GM12878 (cell line): ENCODE results near the gene GRK5. TPM values are rescaled to one million over a fixed set of nuclear protein-coding genes. Genes with fewer than 3 reads are reported as not detected.

Source experiments
- ATAC-seq: fragments of 200-7000 bp; cut with Tn5 transposase; 3 replicates; pipeline ENCODE4 v1.9.1; 2020; ENCODE audit warnings: mild to moderate bottlenecking, moderate library complexity
- BruUV-seq: library from RNA; stranded (reverse); fragments of 400-500 nt; replicated peaks from 2 replicates; lab custom pipeline; 2021; lab: Mats Ljungman, UMichigan
- CTCF ChIA-PET: fragments of 300-600 bp; sonication (Branson Sonifier 250); formaldehyde crosslinking; extraction: SDS; loops from one replicate; lab custom pipeline; 2021; ENCODE audit warnings: inconsistent platforms; lab: Yijun Ruan, JAX
- POLR2A ChIA-PET: fragments of 350-600 bp; formaldehyde crosslinking; extraction: SDS; loops from one replicate; lab custom pipeline; 2021; ENCODE audit warnings: inconsistent platforms; lab: Charles Lee
- RAD21 ChIA-PET: fragments of 300-600 bp; sonication (Branson Sonifier 250); formaldehyde crosslinking; loops from one replicate; lab custom pipeline; 2023; ENCODE audit warnings: antibody characterized with exemption; ENCODE audit not compliant: unreplicated experiment; lab: Charles Lee
- SMC1A ChIA-PET: fragments of 300-600 bp; sonication (Branson Sonifier 250); formaldehyde crosslinking; loops from one replicate; lab custom pipeline; 2023; ENCODE audit not compliant: unreplicated experiment, uncharacterized antibody; lab: Charles Lee
- DNase-seq: peaks from one replicate; pipeline ENCODE4 v3.0.0-alpha.2; 2011; ENCODE audit warnings: low read depth, low spot score
- FAIRE-seq: peaks from 3 replicates; lab custom pipeline; 2011; peaks lifted over from hg19 to GRCh38; lab: Jason Lieb, UNC
- H2AFZ ChIP-seq: 2 replicates; pipeline ENCODE4 v1.6.0; 2011; ENCODE audit warnings: low read depth, low read length, control low read depth; ENCODE audit not compliant: control insufficient read depth
- H3K27ac ChIP-seq: 2 replicates; pipeline ENCODE4 v1.5.1; 2011; ENCODE audit warnings: control low read depth; ENCODE audit not compliant: control insufficient read depth, insufficient read depth
- H3K27me3 ChIP-seq, 2 experiments: replicated peaks in 1 of 2; 2 replicates each; pipeline versions ENCODE4 v1.6.0 to v1.6.1; 2011; ENCODE audit warnings: low read length in 1 of 2; ENCODE audit not compliant: control insufficient read depth in 2 of 2, insufficient read depth in 2 of 2
- H3K36me3 ChIP-seq, 2 experiments: 2 replicates each; pipeline ENCODE4 v1.5.1; 2011; ENCODE audit warnings: low read length in 1 of 2; ENCODE audit not compliant: control insufficient read depth in 2 of 2, insufficient read depth in 2 of 2
- H3K4me1 ChIP-seq: 2 replicates; pipeline ENCODE4 v1.6.1; 2011; ENCODE audit warnings: mild to moderate bottlenecking, low read length, moderate library complexity, mixed read lengths; ENCODE audit not compliant: control insufficient read depth, insufficient read depth
- H3K4me2 ChIP-seq: 2 replicates; pipeline ENCODE4 v1.6.0; 2011; ENCODE audit warnings: control low read depth; ENCODE audit not compliant: control insufficient read depth, insufficient read depth
- H3K4me3 ChIP-seq: fragments of 200-600 bp; sonication (generic); 2 replicates; pipeline ENCODE4 v1.5.1; 2016
- H3K79me2 ChIP-seq: 2 replicates; pipeline ENCODE4 v1.6.0; 2011; ENCODE audit warnings: low read length; ENCODE audit not compliant: control insufficient read depth, insufficient read depth
- H3K9ac ChIP-seq: 2 replicates; pipeline ENCODE4 v1.8.0; 2011; ENCODE audit warnings: low read length, control low read depth, mixed read lengths; ENCODE audit not compliant: control insufficient read depth, insufficient read depth
- H3K9me3 ChIP-seq: replicated peaks from 3 replicates; pipeline ENCODE4 v1.5.1; 2011; ENCODE audit warnings: mild to moderate bottlenecking, low read length; ENCODE audit not compliant: control insufficient read depth, insufficient read depth
- H4K20me1 ChIP-seq: 2 replicates; pipeline ENCODE4 v1.6.0; 2011; ENCODE audit not compliant: control insufficient read depth, insufficient read depth
- ATF3 ChIP-seq: IDR thresholded peaks from 2 replicates; pipeline ENCODE4 v1.6.1; 2011; ENCODE audit warnings: low read depth, mild to moderate bottlenecking, low read length, moderate library complexity, borderline replicate concordance; ENCODE audit errors: extremely low read depth
- BACH1 ChIP-seq: fragments of 450-650 bp; IDR thresholded peaks from 2 replicates; pipeline ENCODE4 v1.6.1; 2017; ENCODE audit warnings: mild to moderate bottlenecking, borderline replicate concordance
- ESRRA ChIP-seq: IDR thresholded peaks from 2 replicates; pipeline ENCODE4 v1.6.1; 2012; ENCODE audit warnings: mild to moderate bottlenecking, low read length, improper control_type of control experiment
- GABPA ChIP-seq: IDR thresholded peaks from 2 replicates; pipeline ENCODE4 v1.6.1; 2014; ENCODE audit warnings: antibody characterized with exemption, low read depth, mild to moderate bottlenecking, inconsistent platforms
- GATAD2B ChIP-seq: fragments of 450-650 bp; conservative IDR thresholded peaks from 2 replicates; pipeline ENCODE4 v1.6.1; 2017; ENCODE audit warnings: low read depth, mild to moderate bottlenecking, moderate library complexity
- HDAC6 ChIP-seq: fragments of 200-600 bp; sonication (generic); IDR thresholded peaks from one replicate; pipeline ENCODE4 v1.8.0; 2017; ENCODE audit warnings: antibody characterized with exemption; ENCODE audit not compliant: unreplicated experiment
- IKZF2 ChIP-seq, 2 experiments: fragments of 450-650 bp; IDR thresholded peaks; 2 replicates each; pipeline ENCODE4 v1.6.1; 2017; ENCODE audit warnings: mild to moderate bottlenecking in 2 of 2, moderate library complexity in 2 of 2
- IRF4 ChIP-seq: IDR thresholded peaks from 2 replicates; pipeline ENCODE4 v1.6.1; 2011; ENCODE audit warnings: low read depth, low read length
- IRF5 ChIP-seq: fragments of 450-650 bp; IDR thresholded peaks from 2 replicates; pipeline ENCODE4 v1.6.1; 2017; ENCODE audit warnings: borderline replicate concordance
- JUND ChIP-seq: IDR thresholded peaks from 2 replicates; pipeline ENCODE4 v1.6.1; 2012; ENCODE audit warnings: low read depth, mild to moderate bottlenecking, low read length, improper control_type of control experiment, moderate library complexity
- POLR2AphosphoS2 ChIP-seq: IDR thresholded peaks from 2 replicates; pipeline ENCODE4 v1.6.1; 2011; ENCODE audit warnings: low read depth, mild to moderate bottlenecking, low read length, improper control_type of control experiment, moderate library complexity
- RAD21 ChIP-seq: IDR thresholded peaks from 2 replicates; pipeline ENCODE4 v1.6.1; 2011; ENCODE audit warnings: mild to moderate bottlenecking, low read depth, low read length, moderate library complexity; ENCODE audit not compliant: insufficient read depth
- SIN3A ChIP-seq: IDR thresholded peaks from 2 replicates; pipeline ENCODE4 v1.6.1; 2012; ENCODE audit warnings: low read depth, low read length, improper control_type of control experiment
- SKIL ChIP-seq: fragments of 450-650 bp; IDR thresholded peaks from 2 replicates; pipeline ENCODE4 v1.6.1; 2017; ENCODE audit warnings: mild to moderate bottlenecking, low read depth, inconsistent platforms; ENCODE audit not compliant: poor library complexity, severe bottlenecking
- ZNF24 ChIP-seq: fragments of 450-650 bp; IDR thresholded peaks from 2 replicates; pipeline ENCODE4 v1.6.1; 2017; ENCODE audit warnings: antibody characterized with exemption, mild to moderate bottlenecking
- WGBS: methylation state at CpG from one replicate; pipeline ENCODE4 v1.1.6; 2016; ENCODE audit warnings: low lambda C conversion rate; ENCODE audit not compliant: insufficient replicate concordance, insufficient coverage; ENCODE audit errors: missing lambda C conversion rate; 5-methylcytosine and 5-hydroxymethylcytosine counted together
- in situ Hi-C: fragments of 300-500 bp; cut with MboI; formaldehyde crosslinking; loops from 9 replicates; pipeline ENCODE4 v1.14.3; 2018; ENCODE audit warnings: mixed read lengths
- intact Hi-C: fragments of 100-400 bp; cut with micrococcal nuclease; formaldehyde crosslinking; loops from one replicate; pipeline ENCODE4 v1.14.2; 2022; ENCODE audit not compliant: unreplicated experiment
- polyA plus RNA-seq, 11 experiments: library from polyadenylated mRNA; depleted of rRNA in 4 of 11; unstranded in 6 of 11; stranded (reverse) in 5 of 11; fragments of >200 nt; fragmentation: Nextera tagmentation in 4 of 11; fragmentation: Illumina TruSeq in 1 of 11; extraction: Ambion mirVana in 4 of 11; extraction: Trizol in 1 of 11; gene quantifications; 1 replicate in 1 of 11; 2 replicates in 10 of 11; pipeline versions ENCODE4 v1.2.1 to v1.2.3, GENCODE V29; 2011 to 2016; ENCODE audit warnings: inconsistent platforms in 2 of 11, missing spikeins in 2 of 11, low read depth in 1 of 11
- total RNA-seq, 4 experiments: library from RNA; depleted of rRNA in 3 of 4; stranded (reverse); fragments of >200 nt in 3 of 4; fragmentation: Illumina TruSeq in 1 of 4; extraction: Trizol in 1 of 4; gene quantifications; 2 replicates each; pipeline versions ENCODE4 v1.2.1 to v1.2.3, GENCODE V29; 2013 to 2021

Gene GRK5
- total and polyA plus RNA-seq, 10 of the 15 experiments (the other 5 are each of a cell fraction or from before 2014, with no cell fraction given): 0.11 to 22.1 (median 10.0) TPM

GRCh38 chr10:119349341-119349740, 142.0 kb downstream of the GRK5 start:
- BruUV-seq: no TSS peak
- WGBS: 94% methylated on average over 5 of the region's 5 CpGs

More at GRCh38 chr10:119349341-119349740, 142.0 kb downstream of the GRK5 start:
- Histone ChIP-seq H3K27me3 (no peaks in the 10 kb centered on the region), H3K4me2 (no peak overlapping the region), H4K20me1 (no peaks in the 10 kb centered on the region), H3K9ac (no peak overlapping the region), H3K4me1 (no peaks in the 10 kb centered on the region), H3K36me3 (peaks cover 7 to 8% of the 10 kb centered on the region in 2 experiments; a peak in 2 of 4 replicates), H3K9me3 (peaks cover 4% of the 10 kb centered on the region; the same call in 1 of the 3 replicates), H2AFZ (no peak overlapping the region), H3K79me2 (no peaks in the 10 kb centered on the region), H3K27ac (no peak overlapping the region), H3K4me3 (no peak overlapping the region)
- no peak for ATAC-seq
- ChIA-PET RAD21 (no interaction called here), POLR2A (no interaction called here), SMC1A (no interaction called here), CTCF (no interaction called here)
- TF ChIP-seq ATF3 (no peak), IKZF2 (IDR thresholded peaks at IDR 0.05) (no peak), IRF4 (no peak), GABPA (no peak), POLR2AphosphoS2 (no peak), HDAC6 (no peak), ZNF24 (no peak), RAD21 (no peak), SIN3A (no peak), SKIL (no peak), IRF5 (no peak), JUND (no peak), GATAD2B (no peak), ESRRA (no peak), BACH1 (no peak)
- in situ Hi-C loops (no loop called here), intact Hi-C loops (no loop called here)
- no peak for DNase-seq
- FAIRE-seq: no peak
